GM19351 (cell line): ENCODE measurements around the gene TEX261.
"Not testable (repeated sequence)": the region's sequence is repeated elsewhere in the genome, so short reads cannot be mapped to it uniquely, and the experiment has no call there.

Experiments
- ATAC-seq: cut with Tn5 transposase; IDR thresholded peaks from one replicate; pipeline ENCODE4 v1.9.1; 2021; ENCODE audit warnings: mild to moderate bottlenecking, moderate library complexity; ENCODE audit not compliant: unreplicated experiment

Gene TEX261

GRCh38 chr2:70994699-70995425 lies at the start of gene TEX261:
TEX261 (minus strand) TSS chr2:70994873; CDS start chr2:70994757, 116 bp downstream.
- ATAC-seq: peak; percentile 94

DNA sequence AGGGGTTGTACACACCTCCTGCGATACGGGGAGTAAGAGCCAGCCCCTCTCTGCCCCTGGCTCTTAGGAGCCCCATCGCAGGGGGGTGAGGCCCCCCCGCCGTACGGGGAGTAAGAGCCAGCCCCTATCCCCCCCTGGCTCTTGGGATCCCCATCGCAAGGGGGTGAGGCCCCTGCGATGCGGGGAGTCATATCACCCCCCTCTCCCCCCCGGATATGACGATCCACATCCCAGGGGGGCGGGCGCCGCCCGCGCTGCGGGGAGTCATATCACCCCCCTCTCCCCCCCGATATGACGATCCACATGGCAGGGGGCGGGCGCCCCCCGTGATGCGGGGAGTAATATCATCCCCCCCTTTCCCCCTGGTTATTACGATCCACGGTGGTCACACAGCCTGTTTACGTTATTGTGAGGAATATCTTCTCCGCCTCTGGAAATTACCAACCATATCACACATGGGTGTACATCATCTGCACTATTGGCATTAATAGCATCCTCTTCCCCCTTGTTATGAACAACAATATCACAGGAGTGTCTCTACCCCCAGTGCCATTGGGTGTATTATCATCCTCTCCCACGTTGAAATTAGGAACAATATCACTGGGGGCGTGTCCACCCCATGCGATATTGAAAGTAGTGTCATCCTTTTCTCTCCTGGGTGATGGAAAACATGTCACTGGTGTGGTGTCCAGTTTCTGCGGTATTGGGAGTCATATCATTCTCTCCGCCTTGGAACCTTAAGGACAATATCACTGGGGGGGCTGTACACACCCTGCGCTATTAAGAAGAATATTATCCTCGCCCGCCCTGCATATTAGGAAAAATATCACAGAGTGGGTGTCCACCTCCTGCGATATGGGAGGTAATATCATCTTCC lies 49.1 kb upstream of the TEX261 start:
- no peak for ATAC-seq

DNA sequence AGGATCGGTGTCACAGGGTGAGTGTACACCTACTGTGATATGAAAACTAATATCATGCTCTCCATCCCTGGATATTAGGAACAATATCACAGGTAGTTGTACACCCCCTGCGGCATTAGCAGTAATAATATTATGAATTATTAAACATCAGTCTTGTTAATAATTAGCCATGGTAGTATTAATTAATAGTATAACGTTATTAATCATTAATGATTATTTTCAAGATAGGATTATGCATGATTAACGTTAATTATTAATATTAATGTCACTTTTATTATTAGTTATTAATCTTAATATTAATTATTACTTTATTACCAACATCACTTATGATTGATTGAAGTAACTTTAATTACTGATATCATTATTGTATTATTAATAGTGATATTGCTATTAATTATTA lies 47.6 kb upstream of the TEX261 start:
- ATAC-seq: no peak

DNA sequence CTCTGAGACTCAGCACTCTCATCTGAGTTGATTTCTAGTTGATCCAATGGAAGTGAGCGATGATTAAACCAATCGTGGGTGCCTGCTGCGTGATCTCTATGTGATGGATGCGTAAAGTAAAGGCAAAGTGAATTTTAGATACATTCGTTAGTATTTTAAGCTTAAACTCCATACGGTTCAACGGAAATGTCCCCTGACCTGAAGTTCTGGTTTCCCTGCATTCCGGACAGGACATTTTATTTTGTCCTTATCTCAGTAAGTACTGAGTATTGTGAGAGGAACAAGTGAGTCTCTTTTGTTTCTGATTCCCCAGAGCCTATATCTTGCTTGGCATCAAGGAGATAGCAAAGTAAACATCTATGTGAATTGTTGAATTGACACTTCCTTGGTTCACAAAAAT lies 41.6 kb upstream of the TEX261 start:
- ATAC-seq: not testable (repeated sequence)

DNA sequence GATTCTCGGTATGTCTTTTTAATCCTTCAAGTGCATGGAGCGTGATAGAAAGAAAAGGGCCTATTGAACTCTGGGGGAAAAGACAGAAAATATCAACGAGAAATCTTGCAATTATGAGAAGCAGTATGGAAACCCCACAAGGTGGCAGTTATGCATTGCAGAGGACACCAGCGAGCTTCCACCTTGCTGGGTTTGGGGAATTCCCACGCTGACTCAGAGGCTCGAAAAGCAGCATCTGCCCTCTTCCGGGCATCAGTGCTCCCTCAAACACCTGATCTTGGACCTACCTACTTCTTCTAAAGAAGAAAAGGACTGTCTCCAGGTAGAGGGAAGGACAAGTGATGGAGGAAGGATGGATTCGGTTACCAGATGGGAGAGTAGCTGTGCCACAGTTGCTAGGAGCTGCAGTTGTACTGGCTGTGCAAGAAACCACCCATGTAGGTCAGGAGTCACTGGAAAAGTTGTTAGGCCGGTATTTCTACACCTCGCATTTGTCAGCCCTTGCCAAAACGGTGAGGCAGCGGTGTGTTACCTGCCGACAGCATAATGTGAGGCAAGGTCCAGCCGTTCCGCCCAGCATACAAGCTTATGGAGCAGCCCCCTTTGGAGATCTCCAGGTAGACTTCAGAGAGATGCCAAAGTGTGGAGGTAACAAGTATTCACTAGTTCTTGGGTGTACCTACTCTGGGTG lies 29.0 kb upstream of the TEX261 start:
- ATAC-seq: not testable (repeated sequence)

DNA sequence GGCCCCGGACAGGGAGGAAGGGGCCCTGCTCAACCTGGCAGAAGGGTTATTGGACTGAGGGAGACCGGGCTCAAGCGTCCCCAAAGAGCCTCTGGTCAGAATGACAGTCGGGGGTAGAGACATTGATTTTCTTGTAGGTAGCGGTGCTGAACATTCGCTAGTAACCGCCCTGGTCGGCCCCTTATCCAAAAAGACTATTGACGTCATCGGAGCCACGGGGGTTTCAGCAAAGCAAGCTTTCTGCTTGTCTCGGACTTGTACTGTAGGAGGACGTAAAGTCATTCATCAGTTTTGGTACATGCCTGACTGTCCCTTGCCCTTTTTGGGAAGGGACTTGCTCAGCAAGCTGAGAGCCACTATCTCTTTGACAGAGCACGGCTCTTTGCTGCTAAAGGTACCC lies 26.7 kb upstream of the TEX261 start:
- not testable (repeated sequence) for ATAC-seq

- not testable (repeated sequence) for ATAC-seq
Measured at GRCh38 chr2:71019989-71020388, 25.3 kb upstream of the TEX261 start.

DNA sequence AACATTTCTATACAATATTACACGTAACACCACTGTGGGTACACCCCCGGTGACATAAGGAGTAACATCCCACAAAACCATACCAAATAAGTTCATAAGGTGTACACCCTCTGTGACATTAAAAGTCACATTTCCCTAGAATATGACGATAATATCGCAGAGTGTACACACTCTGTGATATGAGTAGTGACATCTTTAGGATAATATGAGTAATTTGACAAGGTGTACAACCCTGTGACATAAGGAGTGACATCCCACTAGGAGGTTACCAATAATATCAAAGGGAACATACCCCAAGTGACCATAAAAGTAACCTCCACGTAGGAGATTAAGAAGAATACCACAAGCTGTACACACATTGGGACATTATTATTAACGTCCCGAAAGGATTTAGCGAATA lies 24.0 kb upstream of the TEX261 start:
- no peak for ATAC-seq

DNA sequence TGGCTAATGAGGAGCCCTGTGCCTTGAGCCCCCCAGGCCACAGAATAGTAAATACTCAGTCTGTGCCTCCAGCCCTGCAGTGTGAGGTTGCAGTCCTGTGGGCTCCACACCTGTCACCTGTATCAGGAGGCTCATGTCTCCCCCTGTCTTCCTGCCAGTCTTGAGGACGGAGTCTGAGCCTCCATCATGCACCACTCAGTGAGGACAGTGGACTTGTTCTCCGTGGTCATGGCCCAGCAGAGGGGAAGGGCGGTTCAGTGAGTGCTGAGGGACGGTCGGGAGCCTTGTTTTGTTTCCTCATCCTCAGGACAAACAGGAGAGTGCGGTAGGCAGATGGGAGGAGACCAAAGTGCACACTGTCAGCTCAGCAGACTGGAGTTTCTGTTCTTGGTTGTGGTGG lies 17.1 kb upstream of the TEX261 start:
- not testable (repeated sequence) for ATAC-seq

DNA sequence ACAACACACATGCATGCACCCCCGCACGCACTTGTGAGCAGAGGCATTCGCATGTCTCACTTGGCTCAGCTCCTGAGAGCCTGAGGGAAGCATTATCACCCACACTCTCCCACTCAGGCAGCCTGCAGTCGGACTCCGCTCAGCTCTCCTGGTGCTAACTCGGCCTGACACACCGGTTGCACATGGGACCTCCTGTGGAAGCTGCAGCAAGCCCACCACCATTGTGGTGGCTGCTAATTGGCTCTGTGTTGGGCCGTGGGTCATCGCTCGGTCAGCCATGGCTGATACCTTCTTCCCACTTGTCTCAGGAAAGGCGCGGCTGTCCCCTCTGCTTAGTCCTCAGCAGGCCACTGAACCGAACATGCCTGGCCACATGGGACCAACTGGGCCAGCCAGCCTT lies 13.7 kb upstream of the TEX261 start:
- ATAC-seq: no peak

DNA sequence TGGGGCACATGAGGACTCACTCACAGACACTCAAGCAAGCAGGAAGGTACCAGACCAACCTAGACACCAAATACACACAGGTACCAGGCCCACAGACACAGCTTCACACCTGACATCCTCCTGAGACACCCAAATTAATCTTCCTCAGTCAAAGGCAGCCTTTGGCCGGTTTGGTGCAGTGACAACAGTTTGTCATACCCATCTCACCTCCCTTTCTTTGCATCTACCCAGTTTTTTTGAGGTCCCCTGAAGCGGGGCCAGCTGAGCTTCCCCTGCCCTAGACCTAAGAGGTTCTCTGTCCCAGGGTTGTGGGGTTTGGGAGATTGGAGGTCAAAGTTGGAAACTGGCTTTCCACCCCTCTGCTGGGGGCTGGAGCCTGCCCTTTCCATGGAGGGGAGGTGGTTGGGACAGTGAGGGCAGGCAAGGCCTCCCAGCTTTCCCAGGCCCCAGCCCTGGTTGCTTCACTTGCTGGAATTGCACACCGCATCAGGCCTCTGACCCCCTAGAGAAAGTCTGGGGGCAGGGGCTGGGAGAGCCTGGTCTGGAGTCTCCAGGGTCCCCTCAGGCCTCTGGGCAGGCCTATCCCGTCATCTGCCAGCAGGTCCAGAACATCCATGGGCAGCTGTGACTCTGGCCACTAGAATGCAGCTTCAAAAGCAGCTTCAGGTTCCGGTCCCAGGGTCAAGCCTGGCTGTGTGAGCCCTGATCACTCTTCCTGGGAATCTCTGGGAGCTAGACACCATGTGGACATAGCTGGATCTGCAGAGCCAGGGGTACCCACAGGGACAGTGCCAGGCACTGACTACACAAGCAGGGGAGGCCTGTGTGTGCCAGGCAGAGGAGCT lies 12.5 kb upstream of the TEX261 start:
- no peak for ATAC-seq

DNA sequence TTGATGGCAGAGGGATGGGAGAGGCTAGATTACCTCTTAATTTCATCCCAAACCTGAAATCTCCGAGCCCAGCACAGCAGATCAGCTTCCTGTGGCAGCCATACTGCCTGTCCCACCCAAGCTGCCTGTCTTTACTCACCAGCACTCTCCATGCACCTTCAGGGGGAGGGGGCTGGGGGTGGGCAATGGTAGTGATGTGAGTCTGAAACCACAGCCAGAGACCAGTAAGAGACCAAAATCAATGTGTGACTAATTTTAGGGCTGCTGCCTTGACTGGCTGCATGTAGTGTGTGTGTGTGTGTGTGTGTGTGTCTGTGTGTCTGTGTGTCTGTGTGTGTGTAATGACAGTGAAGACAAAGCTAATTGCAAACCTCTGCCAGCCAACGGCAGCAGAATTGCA lies 11.7 kb upstream of the TEX261 start:
- ATAC-seq: no peak

DNA sequence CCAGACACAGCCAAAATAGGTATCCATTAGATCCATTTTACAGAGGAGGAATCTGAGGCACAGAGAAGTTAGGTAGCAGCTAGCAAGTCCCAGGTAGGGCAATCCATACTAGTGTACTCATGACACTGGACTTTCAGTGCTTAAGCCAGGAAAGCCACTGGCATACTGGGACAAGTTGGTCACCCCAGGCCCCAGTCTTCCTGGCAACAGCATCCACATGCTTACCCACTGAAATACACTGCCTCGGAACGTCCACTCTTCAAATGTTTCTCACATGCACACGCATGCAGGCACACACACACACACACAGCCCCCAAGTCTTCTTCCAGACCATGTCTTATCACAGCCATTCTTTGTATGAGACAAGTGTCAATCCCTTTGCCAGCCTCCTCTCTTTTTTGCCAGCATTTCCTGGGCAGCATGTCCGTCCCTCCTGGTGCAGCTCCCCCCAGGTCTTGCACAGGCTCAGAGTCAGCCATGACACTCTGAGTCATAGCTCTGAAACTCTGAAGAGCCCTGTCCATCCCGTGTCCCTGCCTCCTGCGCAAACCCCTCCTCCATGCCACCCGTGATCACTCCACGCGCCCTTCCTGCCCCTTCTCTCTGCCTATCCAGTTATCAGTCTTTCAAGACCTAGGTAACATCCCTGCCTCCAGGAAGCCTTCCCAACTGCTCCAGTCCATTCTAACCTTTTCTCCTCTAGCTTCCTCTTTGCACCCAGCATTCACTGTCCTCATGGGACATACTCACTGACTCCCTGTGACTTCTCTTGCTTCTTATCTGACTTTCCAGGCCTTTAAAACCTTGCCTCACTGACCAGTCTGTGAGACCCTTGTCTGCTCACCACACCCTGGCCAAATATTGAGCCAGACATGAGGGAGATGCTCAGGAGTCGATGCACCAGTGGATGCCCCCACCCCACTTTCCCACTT lies 10.9 kb upstream of the TEX261 start:
- ATAC-seq: no peak

GRCh38 chr2:71004857-71005256 lies 10.2 kb upstream of the TEX261 start:
- no peak for ATAC-seq

DNA sequence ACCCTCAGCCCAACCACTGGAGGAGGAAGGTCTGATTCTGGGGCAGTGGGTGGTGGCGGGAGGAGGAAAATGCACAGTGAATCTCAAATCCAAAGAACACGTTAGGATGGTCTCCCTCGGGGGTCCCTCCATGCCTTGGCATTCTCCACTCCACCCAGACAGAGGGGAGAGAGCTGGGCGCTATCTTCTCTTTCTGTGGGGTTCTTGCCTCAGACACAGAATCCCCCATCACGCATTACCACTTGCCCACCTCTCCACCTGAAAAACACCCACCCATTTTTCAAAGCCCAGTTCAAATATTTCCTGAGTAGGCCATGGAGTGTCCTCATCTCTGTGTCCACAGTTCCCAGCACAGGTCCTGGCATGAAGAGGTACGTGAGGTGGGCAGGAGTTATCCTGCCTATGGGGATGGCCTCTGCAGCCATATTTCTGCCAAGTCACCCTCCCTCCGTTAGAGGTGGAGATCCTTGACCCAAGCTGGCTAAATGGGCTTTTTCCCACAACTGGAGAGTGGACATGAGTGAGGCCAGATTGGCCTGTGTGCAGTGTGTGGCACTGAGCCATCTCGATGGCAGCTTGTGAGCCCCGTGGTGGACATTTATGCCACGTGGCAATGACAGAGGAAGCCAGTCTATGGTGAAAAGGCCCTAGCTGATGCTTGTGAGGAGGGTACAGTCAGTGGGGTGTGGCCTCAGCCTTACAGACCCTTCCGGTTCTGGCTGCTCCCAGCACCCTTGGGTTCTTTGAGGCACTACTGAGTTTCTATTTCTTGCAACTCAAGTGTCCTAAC lies 9.5 kb upstream of the TEX261 start:
- ATAC-seq: no peak

DNA sequence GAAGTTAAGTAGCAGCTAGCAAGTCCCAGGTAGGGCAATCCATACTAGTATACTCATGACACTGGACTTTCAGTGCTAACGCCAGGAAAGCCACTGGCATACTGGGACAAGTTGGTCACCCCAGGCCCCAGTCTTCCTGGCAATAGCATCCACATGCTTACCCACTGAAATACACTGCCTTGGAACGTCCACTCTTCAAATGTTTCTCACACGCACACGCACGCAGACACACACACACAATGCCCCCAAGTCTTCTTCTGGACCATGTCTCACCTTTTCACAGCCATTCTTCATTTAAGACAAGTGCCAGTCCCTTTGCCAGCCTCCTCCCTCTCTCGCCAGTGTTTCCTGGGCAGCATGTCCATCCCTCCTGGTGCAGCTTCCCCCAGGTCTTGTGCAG lies 8.7 kb upstream of the TEX261 start:
- ATAC-seq: no peak

DNA sequence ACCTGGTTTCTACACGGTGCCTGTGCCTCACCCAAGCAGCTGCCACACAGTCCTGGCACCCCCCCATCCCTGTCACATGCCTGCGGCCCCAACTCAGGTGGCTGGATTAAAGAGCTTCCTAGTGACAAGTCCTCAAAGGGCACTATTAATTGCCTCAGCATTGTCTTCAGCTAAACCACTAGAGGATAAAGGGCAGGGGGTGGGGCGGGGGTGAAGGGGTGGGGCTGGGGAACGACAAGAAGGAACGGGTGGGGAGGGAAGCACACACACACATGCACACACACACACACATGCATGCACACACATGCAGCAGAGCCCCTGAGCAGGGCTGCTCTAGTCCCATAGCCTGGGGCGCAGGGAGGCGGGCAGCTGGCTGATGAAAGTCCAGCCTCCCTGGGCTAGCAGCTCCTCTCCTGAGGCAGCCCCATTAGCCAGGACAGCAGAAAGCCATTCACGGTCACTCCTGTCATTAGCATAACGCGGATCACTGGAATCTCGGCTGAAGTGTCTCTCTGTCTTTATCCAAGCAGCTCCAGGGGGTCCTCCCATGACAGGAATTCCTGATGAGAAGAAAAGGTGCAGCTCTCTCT lies 7.4 kb upstream of the TEX261 start:
- ATAC-seq: no peak

DNA sequence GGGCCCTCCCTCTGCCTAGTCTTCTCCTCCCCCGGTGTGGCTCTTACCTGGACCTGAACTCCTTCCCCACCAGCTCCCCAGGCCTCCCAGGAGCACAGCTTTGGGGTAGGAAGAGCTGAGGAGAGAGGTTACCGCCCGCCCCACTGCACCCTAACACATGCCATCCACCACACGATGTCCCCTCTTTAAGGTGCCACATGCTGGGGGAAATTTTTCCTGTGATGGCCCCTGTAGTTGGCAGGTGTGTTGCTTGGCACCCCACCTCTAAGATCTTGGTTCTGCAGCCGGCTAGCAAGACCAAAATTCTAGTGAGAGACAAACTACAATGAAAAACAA lies 6.9 kb upstream of the TEX261 start:
- ATAC-seq: no peak
